Adipocyte (in vitro differentiated cells): ENCODE measurements around the gene NVL.
A peak's percentile ranks its signal among the peaks of the same experiment; 100 is the strongest.

Experiments used
- DNase-seq: peaks from one replicate; pipeline ENCODE4 v3.0.0-alpha.2; 2015; ENCODE audit warnings: low read depth
- H3K27me3 ChIP-seq: replicated peaks from 2 replicates; pipeline ENCODE4 v1.7.0; 2013; ENCODE audit warnings: mild to moderate bottlenecking, low read length, moderate library complexity; ENCODE audit not compliant: control insufficient read depth, insufficient read depth
- H3K36me3 ChIP-seq: 2 replicates; pipeline ENCODE4 v1.7.0; 2013; ENCODE audit warnings: low read length, mild to moderate bottlenecking, moderate library complexity; ENCODE audit not compliant: control insufficient read depth, insufficient read depth, severe bottlenecking
- H3K4me1 ChIP-seq: 2 replicates; pipeline ENCODE4 v1.7.0; 2013; ENCODE audit warnings: mild to moderate bottlenecking, low read length, moderate library complexity; ENCODE audit not compliant: control insufficient read depth, insufficient read depth
- H3K4me3 ChIP-seq: 2 replicates; pipeline ENCODE4 v1.7.0; 2013; ENCODE audit warnings: mild to moderate bottlenecking, low read length, moderate library complexity
- H3K9ac ChIP-seq: 2 replicates; pipeline ENCODE4 v1.7.0; 2013; ENCODE audit warnings: mild to moderate bottlenecking, low read length, moderate library complexity
- H3K9me3 ChIP-seq: 2 replicates; pipeline ENCODE4 v1.7.0; 2013; ENCODE audit warnings: mild to moderate bottlenecking, low read length, moderate library complexity; ENCODE audit not compliant: control insufficient read depth

NVL gene

DNA sequence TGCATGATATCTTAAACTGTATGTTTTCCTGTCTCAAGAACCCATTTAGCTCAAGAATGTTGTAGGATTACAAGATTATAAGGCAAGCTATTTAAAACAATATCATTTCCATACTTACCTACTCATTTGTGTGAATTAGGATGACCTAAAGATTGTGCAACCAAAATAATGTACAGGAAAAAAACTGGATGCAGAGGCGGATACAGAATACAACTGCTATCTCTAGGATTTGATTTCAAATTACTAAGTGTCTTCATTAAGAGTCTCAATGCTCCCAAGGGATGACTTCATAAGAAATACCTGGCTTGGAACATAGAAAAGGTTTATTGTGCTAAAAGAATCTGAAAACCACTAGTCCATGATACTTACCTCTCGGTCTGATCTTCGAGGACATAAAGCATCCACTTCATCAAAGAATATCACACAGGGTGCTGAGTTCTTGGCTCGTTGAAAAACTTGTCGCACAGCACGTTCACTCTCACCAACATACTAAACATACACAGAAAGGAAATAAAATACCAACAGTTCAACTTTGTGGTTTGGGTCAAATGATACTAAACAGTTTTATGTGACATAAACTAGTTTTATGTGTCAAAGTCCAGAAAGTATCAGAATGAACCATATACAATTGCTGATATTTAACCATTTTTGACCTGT lies 54.9 kb downstream of the NVL start:
- H3K27me3 ChIP-seq: no peaks in the 10 kb centered on the region
- H3K36me3 ChIP-seq: peaks cover 42% of the 10 kb centered on the region
- H3K4me1 ChIP-seq: peaks cover 9% of the 10 kb centered on the region
- H3K4me3 ChIP-seq: no peak overlapping the region
- H3K9ac ChIP-seq: no peak overlapping the region
- DNase-seq: no peak
- H3K9me3 ChIP-seq: no peaks in the 10 kb centered on the region

DNA sequence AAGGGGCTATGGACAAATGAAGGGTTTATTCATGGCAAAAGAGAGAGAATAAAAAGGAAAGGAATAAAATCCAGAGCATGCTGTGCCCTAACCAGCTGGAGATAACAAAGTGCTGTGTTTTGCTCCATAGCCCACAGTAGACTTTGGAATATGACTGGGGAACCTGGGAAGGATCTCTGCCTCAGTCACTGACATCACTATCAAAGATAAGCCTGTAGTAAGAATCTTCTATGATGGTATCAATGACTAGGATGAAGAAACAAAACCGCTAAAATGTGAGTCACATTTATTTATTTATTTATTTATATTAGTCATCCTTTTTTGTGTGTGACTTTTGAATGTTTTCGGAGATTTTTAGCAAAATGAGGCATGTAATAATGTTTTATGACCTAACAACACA lies 56.3 kb downstream of the NVL start:
- peaks cover 44% of the 10 kb centered on the region for H3K36me3 ChIP-seq
- H3K4me1 ChIP-seq: peaks cover 9% of the 10 kb centered on the region
- no peaks in the 10 kb centered on the region for H3K27me3 ChIP-seq
- no peaks in the 10 kb centered on the region for H3K9me3 ChIP-seq
- peak; percentile 16 for DNase-seq
- no peak overlapping the region for H3K4me3 ChIP-seq
- no peak overlapping the region for H3K9ac ChIP-seq

DNA sequence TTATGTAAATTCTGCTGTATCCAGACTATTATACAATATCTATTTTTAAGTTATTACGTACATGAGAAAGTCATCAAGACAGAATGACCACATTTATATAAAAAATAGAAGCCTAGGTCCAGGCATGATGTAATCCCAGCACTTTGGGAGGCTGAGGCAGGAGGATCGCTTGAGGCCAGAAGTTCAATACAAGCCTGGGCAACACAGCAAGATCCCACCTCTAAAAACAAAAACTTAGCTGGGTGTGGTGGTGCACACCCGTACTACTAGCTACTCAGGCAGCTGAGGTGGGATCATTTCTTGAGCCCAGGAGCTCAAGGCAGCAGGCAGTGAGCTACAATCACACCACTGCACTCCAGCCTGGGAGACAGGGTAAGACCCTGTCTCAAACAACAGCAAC lies 58.9 kb downstream of the NVL start:
- Histone ChIP-seq H3K4me3 (no peak overlapping the region), H3K36me3 (peaks cover 52% of the 10 kb centered on the region), H3K4me1 (peaks cover 9% of the 10 kb centered on the region), H3K9me3 (no peaks in the 10 kb centered on the region), H3K27me3 (no peaks in the 10 kb centered on the region), H3K9ac (no peak overlapping the region)
- DNase-seq: no peak

DNA sequence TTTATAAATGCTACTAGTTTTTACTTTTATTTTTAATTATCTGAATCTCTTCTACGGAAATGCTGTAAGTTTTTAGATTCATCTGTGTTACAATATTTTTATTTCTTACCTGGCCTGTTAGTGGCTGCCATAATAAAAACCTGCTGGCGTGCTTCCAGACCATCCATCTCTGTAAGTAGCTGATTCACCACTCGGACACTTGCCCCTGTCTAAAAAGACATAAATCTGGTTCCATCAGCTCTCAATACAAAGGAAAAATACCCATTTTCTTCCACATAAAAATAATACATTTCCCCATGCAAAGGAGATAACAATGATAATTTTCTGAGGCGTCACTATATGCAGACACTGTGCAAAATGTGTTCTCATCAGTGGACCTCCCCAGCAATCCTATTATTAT lies 62.0 kb downstream of the NVL start:
- H3K9me3 ChIP-seq: no peaks in the 10 kb centered on the region
- H3K9ac ChIP-seq: no peak overlapping the region
- H3K4me1 ChIP-seq: no peaks in the 10 kb centered on the region
- H3K36me3 ChIP-seq: peaks cover 40% of the 10 kb centered on the region
- H3K27me3 ChIP-seq: no peaks in the 10 kb centered on the region
- DNase-seq: no peak
- no peak overlapping the region for H3K4me3 ChIP-seq

DNA sequence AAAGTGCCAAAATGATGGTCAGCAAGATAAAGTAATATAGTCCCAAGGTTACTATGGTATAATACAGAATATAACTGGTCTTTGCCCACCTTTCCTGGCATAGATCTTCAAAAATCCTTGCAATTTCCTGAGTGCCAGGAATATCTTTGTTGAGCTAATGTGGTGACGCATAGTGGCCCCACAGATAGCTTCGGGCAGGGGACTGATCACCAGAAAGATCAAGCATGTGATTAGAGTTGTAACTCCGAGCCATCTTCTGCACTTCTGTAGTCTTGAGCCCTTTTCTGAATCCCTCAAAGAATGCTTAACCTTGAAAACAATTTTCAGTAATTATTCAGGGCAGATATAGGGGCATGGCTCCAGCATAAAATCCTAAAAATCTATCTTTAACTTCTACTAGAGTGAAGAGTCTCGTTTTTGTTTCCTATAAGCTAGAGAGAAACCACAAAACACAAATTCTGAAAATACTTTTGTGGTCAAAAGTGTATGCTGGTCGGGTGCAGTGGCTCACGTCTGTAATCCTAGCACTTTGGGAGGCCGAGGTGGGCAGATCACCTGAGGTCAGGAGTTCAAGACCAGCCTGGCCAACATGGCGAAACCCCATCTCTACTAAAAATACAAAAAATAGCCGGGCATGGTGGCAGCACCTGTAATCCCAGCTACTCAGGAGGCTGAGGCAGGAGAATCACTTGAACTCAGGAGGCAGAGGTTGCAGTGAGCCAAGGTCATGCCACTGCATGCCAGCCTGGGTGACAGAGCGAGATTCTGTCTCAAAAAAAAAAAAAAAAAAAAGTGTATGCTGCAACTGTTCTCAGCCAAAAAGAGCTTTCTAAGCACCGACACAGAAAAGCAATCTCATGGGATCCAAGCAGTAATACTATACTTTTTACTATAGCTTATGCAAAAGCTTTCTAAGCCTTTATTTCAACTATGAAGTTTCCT lies 62.8 kb downstream of the NVL start:
- Histone ChIP-seq H3K9me3 (no peaks in the 10 kb centered on the region), H3K9ac (no peak overlapping the region), H3K36me3 (peaks cover 40% of the 10 kb centered on the region), H3K4me1 (no peaks in the 10 kb centered on the region), H3K27me3 (no peaks in the 10 kb centered on the region), H3K4me3 (no peak overlapping the region)
- no peak for DNase-seq

DNA sequence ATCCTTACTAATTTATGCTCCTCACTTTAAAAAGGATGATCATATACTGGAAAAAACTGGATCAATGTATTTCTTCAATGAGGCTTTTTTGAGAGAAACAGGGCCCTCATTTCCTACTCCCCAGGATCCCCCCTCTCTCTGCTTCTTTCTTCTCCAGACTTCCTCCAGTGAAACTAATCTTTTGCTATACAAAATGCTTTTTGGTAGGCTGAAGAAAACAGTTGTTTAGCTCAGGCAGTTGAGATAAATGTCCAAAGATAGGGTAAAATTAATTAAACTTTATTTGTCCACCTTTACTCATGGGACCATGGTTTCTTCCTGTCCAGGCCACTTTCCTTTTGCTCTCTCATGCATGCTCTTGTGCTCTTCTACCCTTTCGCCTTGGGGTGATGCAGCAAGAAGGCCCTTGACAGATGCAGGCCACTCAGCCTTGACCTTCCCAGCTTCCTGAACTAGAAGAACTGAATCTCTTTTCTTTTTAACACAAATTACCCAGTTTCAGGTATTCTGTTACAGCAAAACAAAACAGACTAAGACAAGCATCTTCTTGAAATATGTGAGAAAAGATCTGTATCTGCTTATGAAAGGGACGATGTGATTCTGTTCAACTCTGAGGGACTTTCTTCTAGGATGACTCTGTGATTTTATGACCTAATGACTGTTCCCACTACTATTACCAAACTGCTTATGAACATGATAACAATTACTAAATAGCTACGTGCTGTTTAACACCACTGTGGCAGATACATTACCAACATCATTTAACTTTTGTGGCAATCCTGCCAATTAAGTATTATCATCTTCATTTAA lies 63.7 kb downstream of the NVL start:
- Histone ChIP-seq H3K9me3 (no peaks in the 10 kb centered on the region), H3K27me3 (no peaks in the 10 kb centered on the region), H3K9ac (no peak overlapping the region), H3K36me3 (peaks cover 41% of the 10 kb centered on the region), H3K4me3 (no peak overlapping the region), H3K4me1 (no peaks in the 10 kb centered on the region)
- DNase-seq: no peak

DNA sequence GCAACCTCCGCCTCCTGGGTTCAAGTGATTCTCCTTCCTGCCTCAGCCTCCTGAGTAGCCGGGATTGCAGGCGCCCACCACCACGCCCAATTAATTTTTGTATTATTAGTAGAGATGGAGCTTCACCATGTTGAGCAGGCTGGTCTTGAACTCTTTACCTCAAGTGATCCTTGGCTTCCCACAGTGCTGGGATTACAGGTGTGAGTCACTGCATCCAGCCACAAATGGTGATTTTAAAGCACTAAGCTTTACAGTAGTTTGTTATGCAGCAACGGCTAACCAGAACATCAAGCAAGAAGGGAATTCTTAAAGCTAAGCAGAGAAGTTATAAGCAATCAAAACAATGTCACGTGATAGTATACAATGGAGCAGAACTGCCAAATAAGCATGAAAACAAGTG lies 65.7 kb downstream of the NVL start:
- no peak overlapping the region for H3K4me3 ChIP-seq
- H3K36me3 ChIP-seq: peaks cover 28% of the 10 kb centered on the region
- H3K4me1 ChIP-seq: no peaks in the 10 kb centered on the region
- no peak overlapping the region for H3K9ac ChIP-seq
- DNase-seq: no peak
- no peaks in the 10 kb centered on the region for H3K27me3 ChIP-seq
- no peaks in the 10 kb centered on the region for H3K9me3 ChIP-seq

DNA sequence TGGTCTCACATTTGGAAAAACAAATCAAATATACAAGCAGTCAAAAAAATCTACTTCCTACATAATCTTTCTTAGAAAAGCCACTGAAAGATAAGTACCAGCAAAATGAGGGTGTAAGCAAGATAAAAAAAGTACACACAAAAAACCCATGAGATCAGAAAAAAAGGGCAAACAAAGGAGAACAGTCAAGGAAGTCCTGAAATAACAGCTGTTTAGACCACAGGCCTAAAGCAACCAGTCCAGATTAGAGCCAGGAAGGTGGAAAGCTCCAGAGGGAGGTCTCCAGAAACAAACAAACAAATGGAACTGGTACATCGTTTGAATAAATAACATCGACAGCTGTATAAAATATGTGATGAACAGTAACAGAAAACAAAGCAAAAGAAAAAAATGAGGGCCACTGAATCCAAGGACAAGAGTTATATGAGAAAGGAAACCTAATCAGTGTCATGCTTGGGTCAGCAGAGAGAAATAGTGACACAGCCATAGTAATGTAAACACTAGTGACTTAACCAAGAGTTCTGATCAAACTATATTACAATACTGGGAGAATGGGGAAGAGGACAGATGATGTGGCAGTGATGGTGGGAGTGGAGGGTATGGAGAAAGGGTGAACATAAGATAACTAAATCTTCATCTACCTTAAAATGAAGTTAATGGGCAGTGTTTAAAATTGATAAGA lies 67.5 kb downstream of the NVL start:
- DNase-seq: no peak
- Histone ChIP-seq H3K4me3 (no peak overlapping the region), H3K36me3 (peaks cover 23% of the 10 kb centered on the region)

DNA sequence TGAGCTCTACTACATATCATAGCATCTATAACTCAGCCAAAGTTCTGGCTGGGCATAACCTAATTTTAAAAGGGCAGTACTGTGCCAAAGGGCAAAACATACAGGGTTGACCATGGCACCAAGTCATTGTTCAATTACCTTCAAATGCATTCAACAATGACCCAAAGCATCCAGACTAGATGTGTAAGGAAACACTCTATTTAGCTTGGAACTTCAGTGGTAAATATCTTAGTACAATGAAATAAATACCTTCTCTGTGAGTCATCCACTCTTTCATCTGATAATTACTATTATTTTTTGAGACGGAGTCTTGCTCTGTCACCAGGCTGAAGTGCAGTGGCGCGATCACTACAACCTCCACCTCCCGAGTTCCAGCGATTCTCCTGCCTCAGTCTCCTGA lies 70.0 kb downstream of the NVL start:
- no peak overlapping the region for H3K4me3 ChIP-seq
- H3K9me3 ChIP-seq: no peaks in the 10 kb centered on the region
- DNase-seq: peak; percentile 11
- H3K9ac ChIP-seq: no peak overlapping the region
- peaks cover 17% of the 10 kb centered on the region for H3K36me3 ChIP-seq
- no peaks in the 10 kb centered on the region for H3K27me3 ChIP-seq
- no peaks in the 10 kb centered on the region for H3K4me1 ChIP-seq

More for the DNA sequence above, 67.5 kb downstream of the NVL start:
- Histone ChIP-seq H3K4me1 (no peaks in the 10 kb centered on the region), H3K9me3 (no peaks in the 10 kb centered on the region), H3K27me3 (no peaks in the 10 kb centered on the region), H3K9ac (no peak overlapping the region)

DNA sequence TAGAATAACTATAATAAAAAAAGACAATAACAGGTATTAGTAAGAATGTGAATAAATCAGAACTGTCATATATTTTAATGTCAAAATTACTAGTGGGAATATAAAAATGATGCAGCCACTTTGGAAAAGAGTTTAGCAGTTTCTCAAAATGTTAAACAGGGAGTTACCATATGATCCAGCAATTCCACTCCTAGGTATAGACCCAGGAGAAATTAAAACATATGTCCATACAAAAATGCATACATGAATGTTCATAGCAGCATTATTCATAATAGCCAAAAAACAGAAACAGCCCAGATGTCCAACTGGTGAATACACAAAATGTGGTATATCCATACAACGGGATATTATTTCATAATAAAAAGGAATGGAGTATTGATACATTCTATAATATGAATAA lies 71.6 kb downstream of the NVL start:
- Histone ChIP-seq H3K4me3 (no peak overlapping the region), H3K9me3 (no peaks in the 10 kb centered on the region), H3K4me1 (no peaks in the 10 kb centered on the region), H3K9ac (no peak overlapping the region), H3K27me3 (no peaks in the 10 kb centered on the region), H3K36me3 (peaks cover 11% of the 10 kb centered on the region)
- DNase-seq: no peak
